HG03039 (cell line): ENCODE results near the gene HSPA12A.

ENCODE experiments used
- ATAC-seq: cut with Tn5 transposase; IDR thresholded peaks from one replicate; pipeline ENCODE4 v1.9.1; 2021; ENCODE audit warnings: mild to moderate bottlenecking, moderate library complexity; ENCODE audit not compliant: unreplicated experiment

The HSPA12A gene

GRCh38 chr10:116742367-116743265 lies at the start of gene HSPA12A:
TSS of gene HSPA12A (minus strand) at chr10:116742566. CDS start at chr10:116742469, 97 bp downstream.
- peak; percentile 96 for ATAC-seq

- no peak for ATAC-seq
Observed at GRCh38 chr10:116791241-116791640, 48.9 kb upstream of the HSPA12A start.

- ATAC-seq = peak; percentile 77
Observed at GRCh38 chr10:116787893-116788665, 45.7 kb upstream of the HSPA12A start.

GRCh38 chr10:116787053-116787659 lies 44.8 kb upstream of the HSPA12A start:
- no peak for ATAC-seq

GRCh38 chr10:116785867-116786266 lies 43.5 kb upstream of the HSPA12A start:
- ATAC-seq = no peak

- no peak for ATAC-seq
Observed at GRCh38 chr10:116785282-116785681, 42.9 kb upstream of the HSPA12A start.

- ATAC-seq = no peak
Observed at GRCh38 chr10:116784651-116785050, 42.3 kb upstream of the HSPA12A start.

- no peak for ATAC-seq
Observed at GRCh38 chr10:116784035-116784434, 41.7 kb upstream of the HSPA12A start.

GRCh38 chr10:116783011-116783655 lies 40.8 kb upstream of the HSPA12A start:
- ATAC-seq = no peak

GRCh38 chr10:116781370-116781884 lies 39.1 kb upstream of the HSPA12A start:
- ATAC-seq = no peak

- ATAC-seq = no peak
Observed at GRCh38 chr10:116780691-116781205, 38.4 kb upstream of the HSPA12A start.

- no peak for ATAC-seq
Observed at GRCh38 chr10:116779076-116779687, 36.8 kb upstream of the HSPA12A start.

GRCh38 chr10:116777006-116777405 lies 34.6 kb upstream of the HSPA12A start:
- ATAC-seq = no peak

GRCh38 chr10:116775488-116776400 lies 33.4 kb upstream of the HSPA12A start:
- ATAC-seq = no peak

GRCh38 chr10:116774728-116775151 lies 32.4 kb upstream of the HSPA12A start:
- ATAC-seq = no peak

GRCh38 chr10:116772909-116773705 lies 30.7 kb upstream of the HSPA12A start:
- ATAC-seq = no peak

- no peak for ATAC-seq
Observed at GRCh38 chr10:116771959-116772585, 29.7 kb upstream of the HSPA12A start.
